Measurements from ENCODE around the gene C5. TPM values are rescaled to one million over a fixed set of nuclear protein-coding genes. Genes with fewer than 3 reads are reported as not detected.
"Not testable (repeated sequence)": the region's sequence is repeated elsewhere in the genome, so short reads cannot be mapped to it uniquely, and the experiment has no call there.

The C5 gene
- polyA plus RNA-seq, 6 donors from 2014 or later = 0.47 to 1.7 (median 0.74) TPM; not detected in 1

- Mint-ChIP-seq H3K4me3 (no peak overlapping the region), H3K27me3 (no peaks in the 10 kb centered on the region), H3K9me3 (no peaks in the 10 kb centered on the region), H3K4me1 (no peaks in the 10 kb centered on the region), H3K27ac (no peak overlapping the region), H3K36me3 (peaks cover 10 to 11% of the 10 kb centered on the region in 2 donors)
- DNase-seq = no peak
- no peak for ATAC-seq (ENCODE audit: low read depth in 2 of 2)
Measured at GRCh38 chr9:120989065-120989464, 61.0 kb downstream of the C5 start.

- no peak overlapping the region for H3K27ac Mint-ChIP-seq
- no peaks in the 10 kb centered on the region for H3K9me3 Mint-ChIP-seq
- no peak overlapping the region for H3K4me3 Mint-ChIP-seq
- no peak for DNase-seq
- no peak for ATAC-seq (ENCODE audit: low read depth in 2 of 2)
- peaks cover 4 to 11% of the 10 kb centered on the region in 2 donors for H3K36me3 Mint-ChIP-seq
- no peaks in the 10 kb centered on the region for H3K27me3 Mint-ChIP-seq
- H3K4me1 Mint-ChIP-seq = peaks cover 3 to 12% (median 4%) of the 10 kb centered on the region in 3 donors
Measured at GRCh38 chr9:120985819-120986222, 64.3 kb downstream of the C5 start.

GRCh38 chr9:120983259-120983837, 66.7 kb downstream of the C5 start:
- H3K36me3 Mint-ChIP-seq = peaks cover 6 to 13% of the 10 kb centered on the region in 2 donors
- ATAC-seq (ENCODE audit: low read depth in 2 of 2) = no peak
- H3K27me3 Mint-ChIP-seq = no peaks in the 10 kb centered on the region
- H3K4me1 Mint-ChIP-seq = peaks cover 3 to 12% (median 4%) of the 10 kb centered on the region in 3 donors
- no peak for DNase-seq
- no peak overlapping the region for H3K4me3 Mint-ChIP-seq
- H3K9me3 Mint-ChIP-seq = no peaks in the 10 kb centered on the region
- no peak overlapping the region for H3K27ac Mint-ChIP-seq

GRCh38 chr9:120982836-120983235, 67.2 kb downstream of the C5 start:
- no peak for DNase-seq
- Mint-ChIP-seq H3K4me1 (peaks cover 3 to 12% (median 4%) of the 10 kb centered on the region in 3 donors), H3K36me3 (peaks cover 6 to 7% of the 10 kb centered on the region in 2 donors), H3K9me3 (no peaks in the 10 kb centered on the region), H3K27ac (no peak overlapping the region), H3K4me3 (no peak overlapping the region), H3K27me3 (no peaks in the 10 kb centered on the region)
- ATAC-seq (ENCODE audit: low read depth in 2 of 2) = no peak

- ATAC-seq (ENCODE audit: low read depth in 2 of 2) (no peak), DNase-seq (no peak)
- no peak overlapping the region for H3K27ac Mint-ChIP-seq
- no peaks in the 10 kb centered on the region for H3K27me3 Mint-ChIP-seq
- H3K4me1 Mint-ChIP-seq = peaks cover 3 to 12% (median 4%) of the 10 kb centered on the region in 3 donors
- no peak overlapping the region for H3K4me3 Mint-ChIP-seq
- no peaks in the 10 kb centered on the region for H3K9me3 Mint-ChIP-seq
- H3K36me3 Mint-ChIP-seq = peaks cover 6 to 7% of the 10 kb centered on the region in 2 donors
Measured at GRCh38 chr9:120980951-120981350, 69.1 kb downstream of the C5 start.

- Mint-ChIP-seq H3K36me3 (peaks cover 6 to 7% of the 10 kb centered on the region in 2 donors), H3K4me3 (no peak overlapping the region), H3K27ac (no peak overlapping the region), H3K27me3 (no peaks in the 10 kb centered on the region), H3K4me1 (peaks cover 4 to 12% (median 8%) of the 10 kb centered on the region in 3 donors), H3K9me3 (no peaks in the 10 kb centered on the region)
- no peak for DNase-seq
- ATAC-seq (ENCODE audit: low read depth in 2 of 2) = no peak
Measured at GRCh38 chr9:120979797-120980196, 70.3 kb downstream of the C5 start.

- peak overlapping the region in 1 of 6 donors; percentile 7 for H3K27ac Mint-ChIP-seq
- H3K27me3 Mint-ChIP-seq = no peaks in the 10 kb centered on the region
- peaks cover 7 to 9% of the 10 kb centered on the region in 2 donors for H3K36me3 Mint-ChIP-seq
- peaks cover 4 to 18% (median 8%) of the 10 kb centered on the region in 3 donors for H3K4me1 Mint-ChIP-seq
- ATAC-seq (ENCODE audit: low read depth in 2 of 2) (no peak), DNase-seq (no peak)
- no peak overlapping the region for H3K4me3 Mint-ChIP-seq
- no peaks in the 10 kb centered on the region for H3K9me3 Mint-ChIP-seq
Measured at GRCh38 chr9:120978987-120979386, 71.1 kb downstream of the C5 start.

GRCh38 chr9:120977321-120977720, 72.8 kb downstream of the C5 start:
- ATAC-seq (ENCODE audit: low read depth in 2 of 2) (no peak), DNase-seq (no peak)
- Mint-ChIP-seq H3K27me3 (no peaks in the 10 kb centered on the region), H3K9me3 (no peaks in the 10 kb centered on the region), H3K4me1 (peaks cover 6 to 19% (median 10%) of the 10 kb centered on the region in 3 donors), H3K36me3 (peaks cover 7 to 9% of the 10 kb centered on the region in 2 donors), H3K4me3 (no peak overlapping the region), H3K27ac (no peak overlapping the region)

GRCh38 chr9:120974921-120975320, 75.2 kb downstream of the C5 start:
- ATAC-seq (ENCODE audit: low read depth in 2 of 2) = no peak
- H3K4me1 Mint-ChIP-seq = peaks cover 5 to 15% (median 13%) of the 10 kb centered on the region in 3 donors
- DNase-seq = no peak
- no peak overlapping the region for H3K27ac Mint-ChIP-seq
- peaks cover 7 to 9% of the 10 kb centered on the region in 2 donors for H3K36me3 Mint-ChIP-seq
- H3K27me3 Mint-ChIP-seq = no peaks in the 10 kb centered on the region
- H3K9me3 Mint-ChIP-seq = no peaks in the 10 kb centered on the region
- no peak overlapping the region for H3K4me3 Mint-ChIP-seq

GRCh38 chr9:120974181-120974580, 75.9 kb downstream of the C5 start:
- Mint-ChIP-seq H3K36me3 (peaks cover 5 to 6% of the 10 kb centered on the region in 2 donors), H3K4me3 (no peak overlapping the region), H3K27me3 (no peaks in the 10 kb centered on the region), H3K4me1 (peaks cover 5 to 15% (median 13%) of the 10 kb centered on the region in 3 donors), H3K9me3 (no peaks in the 10 kb centered on the region), H3K27ac (no peak overlapping the region)
- ATAC-seq (ENCODE audit: low read depth in 2 of 2) = no peak
- no peak for DNase-seq

- peak in 1 of 2 donors; percentile 54 for ATAC-seq (ENCODE audit: low read depth in 2 of 2)
- Mint-ChIP-seq H3K27me3 (no peaks in the 10 kb centered on the region), H3K36me3 (peaks cover 0 to 3% of the 10 kb centered on the region in 2 donors), H3K4me1 (peaks cover 5 to 15% (median 13%) of the 10 kb centered on the region in 3 donors), H3K9me3 (no peaks in the 10 kb centered on the region), H3K4me3 (no peak overlapping the region), H3K27ac (peak overlapping the region in 1 of 6 donors; percentile 22)
- no peak for DNase-seq
Measured at GRCh38 chr9:120971938-120972337, 78.1 kb downstream of the C5 start.

- H3K4me3 Mint-ChIP-seq; H3K27me3 Mint-ChIP-seq; DNase-seq; H3K27ac Mint-ChIP-seq; H3K9me3 Mint-ChIP-seq; H3K36me3 Mint-ChIP-seq; ATAC-seq (ENCODE audit: low read depth in 2 of 2): not testable (repeated sequence)
- peaks cover 5 to 15% (median 13%) of the 10 kb centered on the region in 3 donors for H3K4me1 Mint-ChIP-seq
Measured at GRCh38 chr9:120971471-120971870, 78.6 kb downstream of the C5 start.

- Mint-ChIP-seq H3K27me3 (no peaks in the 10 kb centered on the region), H3K36me3 (peaks cover 0 to 3% of the 10 kb centered on the region in 2 donors), H3K4me3 (no peak overlapping the region), H3K4me1 (peaks cover 5 to 15% (median 12%) of the 10 kb centered on the region in 3 donors), H3K9me3 (no peaks in the 10 kb centered on the region), H3K27ac (peak overlapping the region in 2 of 6 donors; percentile 6 to 77)
- DNase-seq (no peak), ATAC-seq (ENCODE audit: low read depth in 2 of 2) (no peak)
Measured at GRCh38 chr9:120970244-120970643, 79.8 kb downstream of the C5 start.

- no peak overlapping the region for H3K4me3 Mint-ChIP-seq
- no peak overlapping the region for H3K27ac Mint-ChIP-seq
- no peaks in the 10 kb centered on the region for H3K27me3 Mint-ChIP-seq
- H3K4me1 Mint-ChIP-seq = no peaks in the 10 kb centered on the region
- DNase-seq = no peak
- H3K36me3 Mint-ChIP-seq = peaks cover 10 to 16% of the 10 kb centered on the region in 2 donors
- H3K9me3 Mint-ChIP-seq = no peaks in the 10 kb centered on the region
- ATAC-seq (ENCODE audit: low read depth in 2 of 2) = no peak
Measured at GRCh38 chr9:120966013-120966369, 84.1 kb downstream of the C5 start.

All from naive B cell (primary cell).